Stimulated activated CD8-positive, alpha-beta memory T cell treated with anti-CD3 and anti-CD28 coated beads, Interleukin-12 subunit alpha, Interleukin-12 subunit beta, amount 100 ng/mL, for 24 hours (primary cell): ENCODE data around the gene FAT2.
"Not testable (repeated sequence)": the region's sequence is repeated elsewhere in the genome, so short reads cannot be mapped to it uniquely, and the experiment has no call there.

Experiments used
- DNase-seq: peaks from one replicate; pipeline ENCODE4 v3.0.0-alpha.2; 2020; ENCODE audit errors: extremely low read depth

FAT2 gene

DNA sequence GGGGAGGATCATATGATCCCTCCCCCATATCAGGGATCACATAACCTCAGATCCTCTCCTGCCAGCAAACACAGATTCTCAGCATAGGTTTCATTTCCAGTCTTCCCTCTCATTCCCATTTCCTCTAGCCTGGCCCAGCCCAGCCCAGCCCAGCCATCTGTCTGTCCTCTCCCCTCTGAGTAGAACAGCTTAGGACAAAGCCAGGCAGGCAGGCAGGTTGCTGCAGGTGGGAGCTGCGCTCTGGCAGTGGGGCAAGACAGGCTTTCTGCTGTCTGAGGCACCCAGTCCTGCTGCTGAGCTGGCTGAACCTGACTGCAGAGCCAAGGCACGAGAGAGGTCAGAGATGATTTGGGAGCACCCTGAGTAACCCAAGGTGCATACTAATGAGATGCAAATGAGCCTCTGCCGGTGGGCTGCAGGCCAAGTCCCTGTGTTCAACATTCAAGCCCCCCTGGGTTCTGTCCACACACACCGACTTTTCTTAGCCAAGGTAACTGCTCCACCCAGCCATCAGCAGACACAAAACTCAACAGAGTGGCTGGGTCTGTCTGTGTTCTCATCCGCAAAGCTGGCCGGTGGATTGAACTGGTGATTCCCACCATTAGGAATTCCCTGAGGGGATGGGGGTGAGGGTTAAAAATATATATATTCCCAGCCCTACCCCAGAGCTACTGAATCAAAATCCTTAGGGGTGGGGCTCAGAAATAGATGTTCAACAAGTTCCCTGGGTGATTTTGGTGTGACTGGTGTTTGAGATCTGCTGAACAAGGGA, 9.1 kb downstream of the FAT2 start:
- DNase-seq = no peak

DNA sequence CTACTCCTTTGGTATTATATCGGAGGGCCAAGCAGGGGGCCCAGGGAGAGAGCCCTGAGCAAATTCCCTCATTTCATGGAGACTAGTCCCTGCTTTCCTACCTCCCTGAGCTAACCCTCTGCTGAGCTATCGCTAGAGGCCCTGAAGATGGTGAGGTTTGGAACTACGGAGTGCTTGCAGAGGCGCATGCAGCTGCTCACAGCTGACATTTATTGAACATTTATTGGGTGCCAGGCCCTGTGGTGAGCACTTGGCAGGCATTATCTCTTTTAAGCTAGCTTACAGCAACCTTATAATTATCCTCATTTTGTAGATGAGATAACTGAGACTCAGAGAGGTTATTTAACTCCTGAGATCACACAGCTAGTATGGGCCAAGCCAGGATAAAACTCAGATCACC, 9.8 kb downstream of the FAT2 start:
- no peak for DNase-seq

DNA sequence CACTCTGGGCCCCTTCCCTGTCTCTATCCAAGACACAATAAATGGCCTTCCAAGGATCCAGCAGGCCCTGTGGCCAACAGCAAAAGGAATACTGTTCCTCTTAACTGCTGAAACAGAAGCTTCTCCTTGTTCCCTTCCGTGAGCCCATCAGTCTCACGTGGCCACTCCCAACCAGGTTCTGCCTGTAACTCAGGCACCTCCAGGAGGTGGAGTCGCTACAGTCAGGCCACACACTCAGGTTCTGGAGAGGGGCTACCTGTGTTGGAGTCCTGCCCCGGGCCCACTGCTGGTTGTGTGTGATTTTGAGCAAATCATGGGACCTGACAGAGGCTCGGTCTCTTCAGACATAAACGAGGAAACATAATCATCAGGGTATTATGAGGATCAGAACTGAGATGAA, 10.3 kb downstream of the FAT2 start:
- no peak for DNase-seq

DNA sequence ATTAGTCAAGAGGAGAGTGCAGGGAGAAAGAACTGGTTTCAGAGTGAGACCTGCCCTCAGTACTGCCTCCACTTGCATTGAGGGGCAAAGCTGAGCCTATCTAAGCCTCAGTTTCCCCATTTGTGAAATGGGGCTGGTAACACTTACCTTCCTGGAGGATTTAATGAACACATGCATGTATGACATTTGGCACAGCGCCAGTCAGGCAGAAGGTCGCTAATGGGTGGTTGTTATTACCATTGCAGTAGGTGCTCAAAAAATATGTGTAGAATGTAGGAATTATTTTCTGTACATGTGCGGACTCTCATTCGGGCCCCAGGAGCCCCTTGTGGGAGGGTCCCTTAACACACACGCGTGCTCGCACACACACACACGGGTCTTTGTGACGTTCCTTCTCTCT, 10.9 kb downstream of the FAT2 start:
- DNase-seq = no peak

DNA sequence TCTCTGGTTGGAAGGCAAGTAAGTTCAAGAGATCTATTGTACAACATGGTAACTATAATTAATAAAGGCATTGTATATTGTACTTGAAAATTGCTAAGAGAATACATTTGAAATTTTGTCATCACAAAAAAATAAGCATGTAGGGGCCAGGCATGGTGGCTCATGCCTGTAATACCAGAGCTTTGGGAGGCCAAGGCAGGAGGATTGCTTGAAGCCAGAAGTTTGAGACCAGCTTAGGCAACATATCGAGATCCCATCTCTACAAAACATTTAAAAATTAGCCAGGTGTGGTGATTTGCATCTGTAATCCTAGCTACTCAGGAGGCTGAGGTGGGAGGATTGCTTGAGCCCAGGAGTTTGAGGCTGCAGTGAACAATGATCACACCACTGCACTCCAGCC, 12.0 kb downstream of the FAT2 start:
- DNase-seq = not testable (repeated sequence)

DNA sequence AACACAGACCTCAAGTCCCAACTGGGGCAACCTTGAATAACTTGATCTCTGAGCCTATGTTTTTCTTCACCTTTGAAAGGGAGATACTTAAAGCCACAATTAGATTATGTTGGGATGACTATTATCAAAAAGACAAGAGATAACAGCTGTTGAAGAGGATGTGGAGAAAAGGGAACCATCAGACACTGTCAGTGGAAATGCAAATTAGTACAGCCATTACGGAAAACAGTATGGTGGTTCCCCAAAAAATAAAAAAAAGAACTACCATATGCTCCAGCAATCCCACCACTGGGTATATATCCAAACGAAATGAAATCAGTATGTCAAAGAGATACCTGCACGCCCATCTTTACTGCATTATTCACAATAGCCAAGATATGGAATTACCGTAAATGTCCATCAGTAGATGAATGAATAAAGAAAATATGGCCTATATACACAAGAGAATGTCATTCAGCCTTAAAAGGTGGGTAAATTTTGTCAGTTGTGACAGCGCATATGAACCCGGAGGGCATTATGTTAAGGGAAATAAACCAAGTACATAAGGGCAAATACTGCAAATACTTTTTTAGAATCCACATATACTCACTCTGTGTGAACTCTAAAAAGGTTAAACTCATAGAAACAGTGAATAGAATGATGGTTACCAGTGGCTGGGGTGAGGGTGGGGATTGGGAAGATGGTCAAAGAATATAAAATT, 12.7 kb downstream of the FAT2 start:
- DNase-seq = no peak

DNA sequence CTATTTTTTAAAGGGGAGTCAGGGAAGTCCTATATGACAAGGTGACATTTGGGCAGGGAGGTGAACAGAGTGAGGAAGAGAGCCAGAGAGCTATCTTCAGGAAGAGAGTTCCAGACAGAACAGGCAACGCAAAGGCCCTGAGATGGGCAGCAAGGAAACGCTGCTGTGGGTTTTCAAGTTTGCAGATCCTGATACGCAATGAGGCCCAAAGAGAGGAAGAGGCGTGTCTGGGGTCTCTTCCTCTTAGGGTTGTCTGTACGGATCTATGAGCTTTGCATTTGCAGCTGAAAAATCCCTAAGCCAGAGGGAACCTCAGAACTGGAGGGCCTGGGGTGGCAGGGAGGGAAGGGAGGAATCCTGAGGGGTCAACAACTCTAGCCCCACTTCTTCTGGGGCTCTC, 13.6 kb downstream of the FAT2 start:
- DNase-seq = no peak

DNA sequence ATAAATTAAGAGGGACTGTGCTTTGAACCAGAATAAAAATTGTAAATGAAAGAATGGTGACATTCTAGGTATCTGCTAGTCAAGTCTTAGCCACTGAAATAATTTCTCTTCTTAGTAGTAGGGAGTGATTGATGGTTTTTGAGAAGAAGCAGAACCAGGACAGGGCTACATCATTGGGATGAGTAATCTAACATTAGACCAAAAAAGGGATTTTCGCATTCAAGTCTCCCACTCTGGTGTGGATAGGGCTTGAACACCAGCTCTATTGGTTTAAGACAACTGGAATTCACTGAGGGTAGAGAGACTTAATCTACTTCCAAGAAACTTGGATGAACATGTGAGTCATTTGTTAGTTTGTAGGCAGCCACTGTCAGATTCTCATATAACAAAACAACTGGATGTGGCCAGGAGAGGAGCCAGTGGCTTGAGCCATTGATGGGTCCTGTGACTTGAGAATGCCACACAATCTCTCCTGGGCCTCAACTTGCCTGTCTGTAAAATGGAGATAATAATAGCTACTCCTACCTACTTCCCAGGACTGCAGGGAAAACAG, 16.6 kb downstream of the FAT2 start:
- no peak for DNase-seq

DNA sequence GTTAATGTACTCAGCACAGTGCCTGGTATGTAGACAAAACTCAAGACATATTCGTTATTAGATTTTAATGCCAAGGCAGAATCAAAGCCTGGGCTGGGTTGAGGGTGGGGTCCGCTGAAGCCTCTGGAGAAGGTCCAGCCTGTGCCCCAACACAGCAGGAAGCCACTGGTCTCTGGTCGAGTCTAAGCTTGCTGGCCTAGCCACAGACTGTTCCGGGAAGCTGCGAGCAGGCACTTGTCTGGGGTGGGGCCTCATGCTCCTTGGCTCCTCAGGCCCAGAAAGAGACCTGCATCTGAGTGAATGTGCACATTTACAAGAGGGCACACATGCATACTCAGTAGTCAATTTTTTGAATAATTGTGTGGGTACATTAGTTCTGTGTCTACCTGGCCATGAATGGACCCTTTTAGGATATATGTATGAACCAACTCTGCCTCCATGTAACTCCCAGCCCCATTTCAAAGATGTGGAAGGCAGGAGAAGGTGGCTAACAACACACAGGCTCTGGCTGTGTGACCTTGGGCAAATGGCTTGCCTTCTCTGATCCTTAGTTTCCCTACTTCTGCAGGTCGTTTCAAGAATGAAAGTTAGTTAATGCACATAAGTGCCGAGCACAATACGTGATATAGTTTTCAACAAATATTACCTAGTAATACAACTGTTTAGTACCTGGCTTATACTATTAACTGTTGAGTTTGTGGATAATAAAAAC, 18.3 kb downstream of the FAT2 start:
- no peak for DNase-seq

DNA sequence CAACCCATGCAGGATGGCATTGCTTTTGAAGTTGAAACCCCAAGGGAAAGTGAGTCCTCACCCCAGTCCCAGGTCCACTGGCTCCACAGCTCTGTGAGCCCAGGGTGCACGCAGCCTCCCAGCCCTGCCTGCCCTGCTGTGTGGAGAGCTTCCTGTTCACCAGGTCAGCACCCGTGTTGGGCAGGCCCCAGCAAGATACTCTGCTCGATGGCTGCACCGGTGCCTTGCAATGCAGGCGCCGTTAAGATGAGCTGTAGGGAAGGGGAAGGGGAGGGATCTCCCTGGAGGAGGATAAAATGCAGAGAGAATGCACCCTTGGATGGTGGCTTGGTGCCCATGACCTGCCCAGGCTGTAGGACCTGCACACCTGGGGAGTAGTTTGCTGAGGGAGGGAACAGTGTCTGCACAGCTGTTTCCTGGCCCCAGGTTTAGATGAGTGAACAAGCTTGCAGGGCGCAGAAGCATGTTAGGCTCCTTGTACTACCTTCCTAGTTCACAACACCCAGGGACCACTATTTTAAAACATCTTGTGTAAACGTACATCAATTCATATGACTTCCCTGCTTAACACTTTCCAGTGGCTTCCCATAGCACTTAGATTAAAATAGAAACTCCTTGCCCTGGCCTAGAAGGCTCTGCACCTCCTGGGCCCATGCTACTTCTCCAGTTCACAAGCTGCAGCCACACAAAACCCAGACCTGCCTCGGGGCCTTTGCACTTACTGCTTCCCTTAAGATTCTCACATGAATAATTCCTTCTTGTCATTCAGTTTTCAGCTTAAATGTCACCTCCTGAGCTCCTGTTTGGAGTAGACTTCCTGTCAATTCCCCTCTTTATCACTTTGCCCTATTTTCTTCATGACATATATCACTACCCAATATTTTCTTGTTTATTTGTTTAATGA, 19.6 kb downstream of the FAT2 start:
- no peak for DNase-seq

DNA sequence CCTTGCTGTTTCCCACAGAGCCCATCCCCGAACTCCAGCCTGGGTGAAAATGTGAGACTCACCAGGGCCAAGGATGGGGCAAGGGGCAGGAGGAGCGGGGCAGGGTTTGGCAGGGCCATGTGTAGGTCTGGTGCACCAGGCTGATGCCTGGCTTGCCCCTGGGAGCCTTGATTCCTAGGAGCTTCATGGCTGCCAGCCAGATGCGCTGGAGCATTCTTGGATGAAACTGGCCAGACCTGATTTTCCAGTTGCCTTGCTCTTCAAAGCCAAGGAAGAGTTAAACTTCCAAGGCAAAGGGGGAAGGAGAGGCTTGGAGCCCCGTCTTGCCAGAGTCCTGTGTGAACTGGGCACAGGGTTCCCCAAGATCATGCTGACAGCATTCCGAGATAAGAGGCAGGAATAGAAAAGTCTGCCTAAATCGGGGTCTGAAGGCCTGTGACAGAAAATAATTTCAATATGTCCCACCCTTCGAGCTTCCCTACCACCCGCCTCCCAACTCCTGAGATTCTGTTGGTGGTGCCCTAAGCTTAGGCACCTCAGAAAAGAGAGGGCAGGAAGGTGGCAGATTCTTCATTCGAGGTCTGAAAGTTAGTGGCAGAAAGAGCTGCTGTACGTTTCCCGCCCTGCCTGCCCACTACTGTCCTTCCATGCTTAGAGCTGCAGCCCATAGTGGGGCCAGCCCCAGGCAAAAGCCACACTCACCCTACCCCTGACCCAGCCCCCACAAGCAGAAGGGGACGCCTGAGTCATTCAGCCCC, 20.4 kb downstream of the FAT2 start:
- DNase-seq = no peak

DNA sequence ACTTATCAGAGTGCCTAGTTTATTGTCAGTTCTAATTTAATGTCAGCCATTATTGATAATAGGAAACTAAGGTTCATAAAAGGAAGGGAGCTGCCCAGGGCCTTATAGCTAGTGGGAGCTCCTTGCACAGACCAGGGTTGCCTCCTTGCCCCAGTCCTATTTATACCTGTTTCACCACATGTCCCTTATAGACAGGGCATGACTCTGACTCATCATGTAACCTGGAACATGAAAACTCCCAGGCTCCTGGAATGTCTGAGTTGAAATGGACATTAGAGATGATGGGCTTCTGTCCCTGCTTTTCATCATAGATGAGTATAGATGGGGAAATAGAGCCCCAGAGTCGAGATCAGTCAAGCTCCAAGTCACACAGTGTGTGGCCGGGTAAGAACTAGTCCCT, 21.1 kb downstream of the FAT2 start:
- no peak for DNase-seq

DNA sequence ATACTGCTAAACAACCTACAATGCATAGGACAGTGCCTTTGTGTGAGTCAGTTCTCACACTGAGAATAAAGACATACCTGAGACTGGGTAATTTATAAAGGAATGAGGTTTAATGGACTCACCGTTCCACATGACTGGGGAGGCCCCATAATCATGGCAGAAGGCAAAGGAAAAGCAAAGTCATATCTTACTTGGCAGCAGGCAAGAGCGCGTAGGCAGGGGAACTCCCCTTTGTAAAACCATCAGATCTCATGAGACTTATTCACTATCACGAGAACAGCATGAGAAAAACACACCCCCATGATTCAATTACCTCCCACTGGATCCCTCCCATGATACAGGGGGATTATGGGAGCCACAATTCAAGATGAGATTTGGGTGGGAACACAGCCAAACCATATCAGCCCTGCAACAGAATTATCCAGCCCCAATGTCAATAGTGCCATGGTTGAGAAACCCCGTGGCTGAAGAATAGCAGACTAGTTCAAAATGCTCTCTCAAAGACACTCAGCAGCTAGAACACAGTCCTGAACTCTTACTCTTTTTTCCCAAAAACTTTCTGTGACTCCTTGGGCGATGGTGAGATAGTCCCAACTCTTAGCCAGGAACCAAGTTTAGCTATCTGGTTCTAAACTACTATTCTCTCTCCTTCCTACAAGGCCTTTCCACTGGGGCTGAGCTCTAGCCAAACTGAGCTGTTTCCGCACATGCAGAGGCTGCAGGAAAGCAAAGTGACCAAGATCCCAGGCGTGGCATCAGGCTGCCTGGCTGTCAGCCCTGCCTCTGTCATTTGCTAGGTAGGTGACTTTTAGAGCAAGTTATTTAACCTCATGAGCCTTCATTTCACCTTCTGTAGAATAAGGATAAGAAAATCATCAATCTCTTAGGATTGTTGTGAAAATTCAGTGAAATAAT, 21.7 kb downstream of the FAT2 start:
- no peak for DNase-seq

DNA sequence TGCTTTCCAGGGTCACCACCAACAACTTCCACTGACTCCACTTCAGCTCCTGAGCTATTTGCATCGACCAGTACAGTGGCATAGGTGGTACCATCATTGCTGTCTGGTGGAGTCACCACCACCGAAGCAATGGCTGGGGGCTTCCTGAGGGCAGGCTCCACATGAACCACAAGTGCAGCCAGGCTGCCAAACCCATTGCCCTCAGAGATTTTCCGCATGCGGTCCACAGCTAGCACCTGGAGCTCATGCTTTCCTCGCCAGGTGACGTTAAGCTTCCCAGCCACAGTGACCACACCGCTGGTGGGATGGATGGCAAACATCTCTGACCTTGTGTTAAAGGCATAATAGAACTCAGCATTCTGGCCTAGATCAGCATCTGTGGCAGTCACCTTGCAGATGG, 23.1 kb downstream of the FAT2 start:
- no peak for DNase-seq

DNA sequence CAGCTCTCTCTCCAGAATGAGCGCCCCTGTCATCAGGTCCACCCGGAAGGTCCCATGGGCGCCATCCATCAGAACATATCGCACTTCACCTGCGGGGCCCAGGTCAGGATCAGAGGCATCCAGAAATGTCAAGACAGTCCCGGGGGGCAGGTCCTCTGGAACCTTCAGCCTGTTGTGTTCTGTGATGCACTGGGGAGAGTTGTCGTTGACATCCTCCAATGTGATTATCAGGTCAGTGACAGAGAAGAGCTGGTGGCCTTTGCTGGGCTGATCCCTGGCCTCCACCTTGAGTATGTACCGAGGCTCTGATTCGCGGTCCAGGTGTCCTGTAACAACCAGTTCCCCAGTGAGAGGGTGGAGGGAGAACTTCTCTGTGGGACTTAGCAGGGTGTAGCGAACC, 25.2 kb downstream of the FAT2 start:
- DNase-seq = no peak

DNA sequence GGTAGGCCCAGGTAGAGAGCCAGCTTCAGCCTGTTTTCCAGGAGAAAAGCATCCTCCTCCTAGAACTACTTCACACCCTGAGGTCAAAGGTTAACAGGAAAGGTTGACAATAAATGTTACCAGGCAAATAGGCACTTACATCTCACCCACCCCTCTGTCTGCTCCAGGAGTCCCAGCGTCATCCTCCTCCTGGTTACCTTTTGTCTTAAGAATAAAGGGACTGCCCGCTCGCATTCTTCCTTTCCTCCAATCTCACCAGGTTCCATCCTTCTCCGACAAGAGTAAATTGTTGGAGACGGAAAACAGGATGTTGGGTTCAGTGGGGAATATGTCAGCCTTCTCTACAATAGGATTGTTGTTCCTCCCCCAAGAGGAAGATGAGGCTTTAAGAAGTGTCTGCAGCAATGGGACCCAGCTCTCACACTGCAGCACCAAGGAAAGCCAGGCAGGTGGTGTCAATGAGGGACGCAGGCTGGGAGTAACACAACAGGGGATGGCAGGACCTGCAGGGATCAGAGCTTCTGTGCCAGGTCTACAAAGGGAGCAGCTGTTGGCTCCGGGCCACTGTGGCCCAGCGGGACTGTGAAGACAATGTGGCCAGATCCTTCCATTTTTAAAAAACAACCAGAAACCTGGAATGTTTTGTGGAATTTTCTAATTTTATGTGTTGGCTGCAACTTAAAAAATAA, 29.0 kb downstream of the FAT2 start:
- no peak for DNase-seq

DNA sequence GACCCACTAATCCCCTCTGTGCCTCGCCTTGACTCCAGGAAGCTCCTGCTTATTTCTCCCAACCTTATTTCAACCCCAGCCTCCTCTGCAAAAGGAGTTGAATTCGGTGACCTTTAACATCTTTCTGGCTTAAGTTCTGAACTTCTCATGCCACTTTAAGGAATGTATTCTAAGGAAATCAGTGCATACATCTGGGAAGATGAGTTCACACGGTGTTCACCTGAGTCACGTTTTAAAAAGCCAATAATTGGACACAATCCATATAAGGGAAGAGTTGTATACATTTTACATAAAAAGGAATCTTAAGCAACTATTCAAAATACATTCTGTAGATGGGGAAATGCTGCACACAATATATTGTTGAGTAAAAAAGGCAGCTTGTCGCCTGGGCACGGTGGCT, 33.2 kb downstream of the FAT2 start:
- no peak for DNase-seq

DNA sequence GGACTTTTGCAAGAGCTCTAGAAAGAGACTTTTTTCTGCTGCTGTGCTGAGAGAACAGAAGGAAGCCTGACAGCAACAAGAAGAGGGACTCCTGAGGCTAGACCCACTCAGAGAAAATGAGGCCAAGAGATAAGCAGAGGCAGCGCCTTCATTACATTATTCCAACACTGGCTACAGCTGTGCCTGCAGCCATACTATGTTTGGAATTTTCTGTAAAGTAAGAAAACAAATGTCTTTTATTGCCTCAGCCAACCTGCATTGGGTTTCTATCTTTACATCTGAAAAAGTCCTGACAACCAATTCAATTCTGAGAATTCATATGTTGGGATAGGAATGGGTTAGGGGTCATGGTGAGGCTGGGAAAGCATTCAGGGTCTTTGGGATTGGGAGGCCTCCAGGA, 33.7 kb downstream of the FAT2 start:
- no peak for DNase-seq

DNA sequence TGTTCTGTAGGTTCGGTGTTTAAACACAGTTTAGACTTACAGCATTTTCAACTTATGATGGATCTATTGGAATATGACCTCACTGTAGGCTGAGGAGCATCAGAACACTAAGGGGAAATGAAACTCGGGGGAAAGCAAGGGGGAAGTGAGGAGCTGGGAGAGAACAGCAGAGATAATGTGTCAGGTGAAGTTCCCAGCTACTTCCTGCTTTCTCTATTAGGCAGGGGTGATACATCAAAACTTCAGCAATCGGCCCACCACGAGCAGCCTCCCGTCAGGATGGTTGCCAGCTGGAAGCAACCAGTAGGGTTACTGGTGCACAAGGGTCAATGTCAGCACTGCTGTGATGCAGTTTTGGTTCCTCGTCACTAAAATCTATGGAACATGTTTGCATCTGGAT, 34.3 kb downstream of the FAT2 start:
- DNase-seq = no peak
